ENCODE data around the gene SLC39A10. TPM values are rescaled to one million over a fixed set of nuclear protein-coding genes. Genes with fewer than 3 reads are reported as not detected.

Gene SLC39A10
- polyA plus RNA-seq, 3 donors from 2014 or later = 10.2 to 18.9 (median 17.5) TPM

- Mint-ChIP-seq H3K9me3 (peaks cover 0 to 2% (median 0%) of the 10 kb centered on the region in 6 donors), H3K4me3 (no peak overlapping the region), H3K4me1 (no peaks in the 10 kb centered on the region), H3K27me3 (ENCODE audit: low read depth in 3 of 3) (peaks cover 0 to 6% (median 0%) of the 10 kb centered on the region in 3 donors), H3K27ac (no peak overlapping the region), H3K36me3 (no peaks in the 10 kb centered on the region)
- DNase-seq = no peak
Observed at GRCh38 chr2:195779491-195779890, 122.5 kb downstream of the SLC39A10 start.

- Mint-ChIP-seq H3K36me3 (no peaks in the 10 kb centered on the region), H3K27ac (no peak overlapping the region), H3K9me3 (peaks cover 0 to 2% (median 0%) of the 10 kb centered on the region in 6 donors), H3K4me3 (no peak overlapping the region), H3K27me3 (ENCODE audit: low read depth in 3 of 3) (peaks cover 0 to 5% (median 3%) of the 10 kb centered on the region in 3 donors), H3K4me1 (no peaks in the 10 kb centered on the region)
- DNase-seq = no peak
Observed at GRCh38 chr2:195782156-195782555, 125.1 kb downstream of the SLC39A10 start.

Data from immature natural killer cell (primary cell).